HepG2 (cell line): ENCODE measurements around the gene RPS2. TPM values are rescaled to one million over a fixed set of nuclear protein-coding genes. Genes with fewer than 3 reads are reported as not detected.

Experiments used
- ARNTL ChIP-seq: sonication (generic); formaldehyde crosslinking; IDR thresholded peaks from 2 replicates; pipeline ENCODE4 v1.4.0; 2020; ENCODE audit warnings: mild to moderate bottlenecking, missing genetic modification reagents
- NFRKB ChIP-seq: fragments of 450-650 bp; IDR thresholded peaks from 2 replicates; pipeline ENCODE4 v1.6.1; 2017
- ZBTB1 ChIP-seq: sonication (generic); formaldehyde crosslinking; IDR thresholded peaks from 2 replicates; pipeline ENCODE4 v1.4.0; 2020; ENCODE audit warnings: missing genetic modification reagents, borderline replicate concordance
- ZNF317 ChIP-seq: sonication (generic); formaldehyde crosslinking; IDR thresholded peaks from 2 replicates; pipeline ENCODE4 v1.5.0; 2020; ENCODE audit warnings: mild to moderate bottlenecking, missing genetic modification reagents
- ZNF713 ChIP-seq: sonication (generic); formaldehyde crosslinking; IDR thresholded peaks from 2 replicates; pipeline ENCODE4 v1.4.0; 2020; ENCODE audit warnings: mild to moderate bottlenecking, missing genetic modification reagents
- polyA plus RNA-seq, 8 experiments: library from polyadenylated mRNA; depleted of rRNA in 3 of 8; stranded (reverse) in 7 of 8; unstranded in 1 of 8; fragments of >200 nt; fragmentation: Illumina TruSeq in 4 of 8; extraction: Trizol in 4 of 8; gene quantifications; 2 replicates each; pipeline versions ENCODE4 v1.2.1 to v1.2.3, GENCODE V29; 2011 to 2016; ENCODE audit warnings: low read depth in 4 of 8, missing spikeins in 1 of 8, mixed read lengths in 1 of 8; ENCODE audit not compliant: insufficient read depth in 1 of 8
- total RNA-seq, 5 experiments: library from RNA; depleted of rRNA; stranded (reverse); fragments of >200 nt; fragmentation: Illumina TruSeq; extraction: Trizol; gene quantifications; 2 replicates each; pipeline ENCODE4 v1.2.3, GENCODE V29; 2016; ENCODE audit warnings: low read depth in 1 of 5
- TF ChIP-seq, protein P1 (sequence below): sonication (generic); formaldehyde crosslinking; IDR thresholded peaks from 2 replicates; pipeline ENCODE4 v1.5.0; 2020; ENCODE audit warnings: mild to moderate bottlenecking, missing genetic modification reagents
- TF ChIP-seq, protein P2 (sequence below): sonication (generic); formaldehyde crosslinking; IDR thresholded peaks from 2 replicates; pipeline ENCODE4 v1.5.0; 2020; ENCODE audit warnings: mild to moderate bottlenecking, missing genetic modification reagents, borderline replicate concordance
- TF ChIP-seq, protein P3 (sequence below): sonication (generic); IDR thresholded peaks from 2 replicates; pipeline ENCODE4 v1.6.1; 2016; ENCODE audit warnings: low read depth, borderline replicate concordance
- TF ChIP-seq, protein P4 (sequence below): sonication (generic); formaldehyde crosslinking; IDR thresholded peaks from 2 replicates; pipeline ENCODE4 v1.5.1; 2020; ENCODE audit warnings: mild to moderate bottlenecking, missing genetic modification reagents, moderate library complexity
- TF ChIP-seq, protein P5 (sequence below): sonication (generic); formaldehyde crosslinking; conservative IDR thresholded peaks from 2 replicates; pipeline ENCODE4 v1.8.0; 2022; ENCODE audit warnings: mild to moderate bottlenecking, moderate library complexity, missing genetic modification reagents
- TF ChIP-seq, protein P6 (sequence below): sonication (generic); formaldehyde crosslinking; IDR thresholded peaks from 2 replicates; pipeline ENCODE4 v1.9.0; 2021; ENCODE audit warnings: missing genetic modification reagents, mild to moderate bottlenecking, borderline replicate concordance

RPS2 gene
- total and polyA plus RNA-seq, 2 of the 13 experiments (the other 11 are each of a cell fraction or from before 2014, with no cell fraction given) = 1,908 to 4,514 TPM

DNA sequence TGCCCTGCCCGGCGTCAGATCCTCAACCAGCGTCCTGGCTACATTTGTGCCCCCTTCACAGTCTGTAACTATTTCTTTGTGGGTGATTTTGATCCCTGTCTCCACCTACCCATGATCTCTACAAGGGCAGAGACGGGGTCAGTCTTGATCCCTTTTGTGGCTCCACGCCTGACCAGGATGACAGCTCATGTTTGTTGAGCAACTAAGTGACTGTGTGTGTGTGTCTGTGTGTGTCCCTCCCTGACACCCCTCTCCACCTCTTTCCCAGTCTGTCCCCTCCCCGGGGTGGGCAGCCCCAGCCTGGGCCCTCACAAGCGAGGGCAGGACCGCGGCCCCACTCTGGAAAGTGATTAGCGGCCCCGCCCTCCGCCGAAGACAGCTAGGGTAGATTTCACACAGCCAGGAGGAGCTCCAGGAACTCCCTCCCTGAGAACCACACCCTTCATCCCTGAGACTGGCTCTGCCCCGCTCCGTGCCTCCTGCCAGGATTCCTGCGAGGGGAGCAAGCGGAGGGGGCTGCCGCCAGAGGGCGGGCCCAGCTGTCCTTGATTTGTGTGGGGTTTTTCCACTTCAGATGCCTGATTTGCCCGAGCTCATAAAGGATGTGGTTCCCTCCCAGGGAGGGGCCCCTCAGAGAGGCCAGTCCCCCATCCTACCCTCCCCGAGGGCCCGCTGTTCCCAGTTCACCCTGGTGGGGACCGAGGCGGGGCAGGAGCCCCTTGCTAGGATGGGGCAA is 41.2 kb downstream of the RPS2 start (continued):
- TF ChIP-seq, protein P1, sequence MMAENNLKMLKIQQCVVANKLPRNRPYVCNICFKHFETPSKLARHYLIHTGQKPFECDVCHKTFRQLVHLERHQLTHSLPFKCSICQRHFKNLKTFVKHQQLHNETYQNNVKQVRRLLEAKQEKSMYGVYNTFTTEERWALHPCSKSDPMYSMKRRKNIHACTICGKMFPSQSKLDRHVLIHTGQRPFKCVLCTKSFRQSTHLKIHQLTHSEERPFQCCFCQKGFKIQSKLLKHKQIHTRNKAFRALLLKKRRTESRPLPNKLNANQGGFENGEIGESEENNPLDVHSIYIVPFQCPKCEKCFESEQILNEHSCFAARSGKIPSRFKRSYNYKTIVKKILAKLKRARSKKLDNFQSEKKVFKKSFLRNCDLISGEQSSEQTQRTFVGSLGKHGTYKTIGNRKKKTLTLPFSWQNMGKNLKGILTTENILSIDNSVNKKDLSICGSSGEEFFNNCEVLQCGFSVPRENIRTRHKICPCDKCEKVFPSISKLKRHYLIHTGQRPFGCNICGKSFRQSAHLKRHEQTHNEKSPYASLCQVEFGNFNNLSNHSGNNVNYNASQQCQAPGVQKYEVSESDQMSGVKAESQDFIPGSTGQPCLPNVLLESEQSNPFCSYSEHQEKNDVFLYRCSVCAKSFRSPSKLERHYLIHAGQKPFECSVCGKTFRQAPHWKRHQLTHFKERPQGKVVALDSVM = no peak
- TF ChIP-seq, protein P2, sequence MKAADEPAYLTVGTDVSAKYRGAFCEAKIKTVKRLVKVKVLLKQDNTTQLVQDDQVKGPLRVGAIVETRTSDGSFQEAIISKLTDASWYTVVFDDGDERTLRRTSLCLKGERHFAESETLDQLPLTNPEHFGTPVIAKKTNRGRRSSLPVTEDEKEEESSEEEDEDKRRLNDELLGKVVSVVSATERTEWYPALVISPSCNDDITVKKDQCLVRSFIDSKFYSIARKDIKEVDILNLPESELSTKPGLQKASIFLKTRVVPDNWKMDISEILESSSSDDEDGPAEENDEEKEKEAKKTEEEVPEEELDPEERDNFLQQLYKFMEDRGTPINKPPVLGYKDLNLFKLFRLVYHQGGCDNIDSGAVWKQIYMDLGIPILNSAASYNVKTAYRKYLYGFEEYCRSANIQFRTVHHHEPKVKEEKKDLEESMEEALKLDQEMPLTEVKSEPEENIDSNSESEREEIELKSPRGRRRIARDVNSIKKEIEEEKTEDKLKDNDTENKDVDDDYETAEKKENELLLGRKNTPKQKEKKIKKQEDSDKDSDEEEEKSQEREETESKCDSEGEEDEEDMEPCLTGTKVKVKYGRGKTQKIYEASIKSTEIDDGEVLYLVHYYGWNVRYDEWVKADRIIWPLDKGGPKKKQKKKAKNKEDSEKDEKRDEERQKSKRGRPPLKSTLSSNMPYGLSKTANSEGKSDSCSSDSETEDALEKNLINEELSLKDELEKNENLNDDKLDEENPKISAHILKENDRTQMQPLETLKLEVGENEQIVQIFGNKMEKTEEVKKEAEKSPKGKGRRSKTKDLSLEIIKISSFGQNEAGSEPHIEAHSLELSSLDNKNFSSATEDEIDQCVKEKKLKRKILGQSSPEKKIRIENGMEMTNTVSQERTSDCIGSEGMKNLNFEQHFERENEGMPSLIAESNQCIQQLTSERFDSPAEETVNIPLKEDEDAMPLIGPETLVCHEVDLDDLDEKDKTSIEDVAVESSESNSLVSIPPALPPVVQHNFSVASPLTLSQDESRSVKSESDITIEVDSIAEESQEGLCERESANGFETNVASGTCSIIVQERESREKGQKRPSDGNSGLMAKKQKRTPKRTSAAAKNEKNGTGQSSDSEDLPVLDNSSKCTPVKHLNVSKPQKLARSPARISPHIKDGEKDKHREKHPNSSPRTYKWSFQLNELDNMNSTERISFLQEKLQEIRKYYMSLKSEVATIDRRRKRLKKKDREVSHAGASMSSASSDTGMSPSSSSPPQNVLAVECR (CRISPR knock-in tag) = peak; percentile 29; the same call in 1 of the 2 replicates
- TF ChIP-seq, protein P3, sequence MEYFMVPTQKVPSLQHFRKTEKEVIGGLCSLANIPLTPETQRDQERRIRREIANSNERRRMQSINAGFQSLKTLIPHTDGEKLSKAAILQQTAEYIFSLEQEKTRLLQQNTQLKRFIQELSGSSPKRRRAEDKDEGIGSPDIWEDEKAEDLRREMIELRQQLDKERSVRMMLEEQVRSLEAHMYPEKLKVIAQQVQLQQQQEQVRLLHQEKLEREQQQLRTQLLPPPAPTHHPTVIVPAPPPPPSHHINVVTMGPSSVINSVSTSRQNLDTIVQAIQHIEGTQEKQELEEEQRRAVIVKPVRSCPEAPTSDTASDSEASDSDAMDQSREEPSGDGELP = peak; percentile 16; the same call in 1 of the 2 replicates
- TF ChIP-seq ZNF713 (CRISPR knock-in tag) (no peak), ZNF317 (CRISPR knock-in tag) (no peak), NFRKB (no peak), ARNTL (CRISPR knock-in tag) (no peak), ZBTB1 (CRISPR knock-in tag) (no peak)
- TF ChIP-seq, protein P4, sequence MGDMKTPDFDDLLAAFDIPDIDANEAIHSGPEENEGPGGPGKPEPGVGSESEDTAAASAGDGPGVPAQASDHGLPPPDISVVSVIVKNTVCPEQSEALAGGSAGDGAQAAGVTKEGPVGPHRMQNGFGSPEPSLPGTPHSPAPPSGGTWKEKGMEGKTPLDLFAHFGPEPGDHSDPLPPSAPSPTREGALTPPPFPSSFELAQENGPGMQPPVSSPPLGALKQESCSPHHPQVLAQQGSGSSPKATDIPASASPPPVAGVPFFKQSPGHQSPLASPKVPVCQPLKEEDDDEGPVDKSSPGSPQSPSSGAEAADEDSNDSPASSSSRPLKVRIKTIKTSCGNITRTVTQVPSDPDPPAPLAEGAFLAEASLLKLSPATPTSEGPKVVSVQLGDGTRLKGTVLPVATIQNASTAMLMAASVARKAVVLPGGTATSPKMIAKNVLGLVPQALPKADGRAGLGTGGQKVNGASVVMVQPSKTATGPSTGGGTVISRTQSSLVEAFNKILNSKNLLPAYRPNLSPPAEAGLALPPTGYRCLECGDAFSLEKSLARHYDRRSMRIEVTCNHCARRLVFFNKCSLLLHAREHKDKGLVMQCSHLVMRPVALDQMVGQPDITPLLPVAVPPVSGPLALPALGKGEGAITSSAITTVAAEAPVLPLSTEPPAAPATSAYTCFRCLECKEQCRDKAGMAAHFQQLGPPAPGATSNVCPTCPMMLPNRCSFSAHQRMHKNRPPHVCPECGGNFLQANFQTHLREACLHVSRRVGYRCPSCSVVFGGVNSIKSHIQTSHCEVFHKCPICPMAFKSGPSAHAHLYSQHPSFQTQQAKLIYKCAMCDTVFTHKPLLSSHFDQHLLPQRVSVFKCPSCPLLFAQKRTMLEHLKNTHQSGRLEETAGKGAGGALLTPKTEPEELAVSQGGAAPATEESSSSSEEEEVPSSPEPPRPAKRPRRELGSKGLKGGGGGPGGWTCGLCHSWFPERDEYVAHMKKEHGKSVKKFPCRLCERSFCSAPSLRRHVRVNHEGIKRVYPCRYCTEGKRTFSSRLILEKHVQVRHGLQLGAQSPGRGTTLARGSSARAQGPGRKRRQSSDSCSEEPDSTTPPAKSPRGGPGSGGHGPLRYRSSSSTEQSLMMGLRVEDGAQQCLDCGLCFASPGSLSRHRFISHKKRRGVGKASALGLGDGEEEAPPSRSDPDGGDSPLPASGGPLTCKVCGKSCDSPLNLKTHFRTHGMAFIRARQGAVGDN (CRISPR knock-in tag) = peak; percentile 50
- TF ChIP-seq, protein P5, sequence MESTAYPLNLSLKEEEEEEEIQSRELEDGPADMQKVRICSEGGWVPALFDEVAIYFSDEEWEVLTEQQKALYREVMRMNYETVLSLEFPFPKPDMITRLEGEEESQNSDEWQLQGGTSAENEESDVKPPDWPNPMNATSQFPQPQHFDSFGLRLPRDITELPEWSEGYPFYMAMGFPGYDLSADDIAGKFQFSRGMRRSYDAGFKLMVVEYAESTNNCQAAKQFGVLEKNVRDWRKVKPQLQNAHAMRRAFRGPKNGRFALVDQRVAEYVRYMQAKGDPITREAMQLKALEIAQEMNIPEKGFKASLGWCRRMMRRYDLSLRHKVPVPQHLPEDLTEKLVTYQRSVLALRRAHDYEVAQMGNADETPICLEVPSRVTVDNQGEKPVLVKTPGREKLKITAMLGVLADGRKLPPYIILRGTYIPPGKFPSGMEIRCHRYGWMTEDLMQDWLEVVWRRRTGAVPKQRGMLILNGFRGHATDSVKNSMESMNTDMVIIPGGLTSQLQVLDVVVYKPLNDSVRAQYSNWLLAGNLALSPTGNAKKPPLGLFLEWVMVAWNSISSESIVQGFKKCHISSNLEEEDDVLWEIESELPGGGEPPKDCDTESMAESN = 0 out of 2 replicates have a peak, but pooled peaks have one; percentile 21
- TF ChIP-seq, protein P6, sequence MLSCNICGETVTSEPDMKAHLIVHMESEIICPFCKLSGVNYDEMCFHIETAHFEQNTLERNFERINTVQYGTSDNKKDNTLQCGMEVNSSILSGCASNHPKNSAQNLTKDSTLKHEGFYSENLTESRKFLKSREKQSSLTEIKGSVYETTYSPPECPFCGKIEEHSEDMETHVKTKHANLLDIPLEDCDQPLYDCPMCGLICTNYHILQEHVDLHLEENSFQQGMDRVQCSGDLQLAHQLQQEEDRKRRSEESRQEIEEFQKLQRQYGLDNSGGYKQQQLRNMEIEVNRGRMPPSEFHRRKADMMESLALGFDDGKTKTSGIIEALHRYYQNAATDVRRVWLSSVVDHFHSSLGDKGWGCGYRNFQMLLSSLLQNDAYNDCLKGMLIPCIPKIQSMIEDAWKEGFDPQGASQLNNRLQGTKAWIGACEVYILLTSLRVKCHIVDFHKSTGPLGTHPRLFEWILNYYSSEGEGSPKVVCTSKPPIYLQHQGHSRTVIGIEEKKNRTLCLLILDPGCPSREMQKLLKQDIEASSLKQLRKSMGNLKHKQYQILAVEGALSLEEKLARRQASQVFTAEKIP (CRISPR knock-in tag) = no peak
